ENCODE results near the gene CCDC27.
"Not testable (repeated sequence)": the region's sequence is repeated elsewhere in the genome, so short reads cannot be mapped to it uniquely, and the experiment has no call there.

Gene CCDC27

GRCh38 chr1:3738943-3739342, 13.3 kb upstream of the CCDC27 start:
- DNase-seq, result no peak

DNA sequence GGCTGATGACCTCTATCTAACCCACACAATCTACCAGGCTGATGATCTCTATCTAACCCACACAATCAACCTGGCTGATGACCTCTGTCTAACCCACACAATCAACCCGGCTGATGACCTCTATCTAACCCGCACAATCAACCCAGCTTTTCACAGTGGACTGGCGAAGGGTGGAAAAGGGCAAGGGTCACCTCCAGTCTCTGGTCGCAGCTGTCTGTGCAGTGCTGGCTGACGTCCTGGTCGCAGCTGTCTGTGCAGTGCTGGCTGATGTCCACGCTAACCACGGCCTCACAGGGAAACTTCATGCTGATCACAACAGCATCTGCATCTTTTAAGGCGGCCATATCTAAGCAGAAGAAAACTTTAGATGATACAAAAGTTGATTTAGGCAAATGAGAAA, 12.2 kb upstream of the CCDC27 start:
- DNase-seq, result peak; percentile 59

- no peak for DNase-seq
Measured at GRCh38 chr1:3740752-3741151, 11.5 kb upstream of the CCDC27 start.

DNA sequence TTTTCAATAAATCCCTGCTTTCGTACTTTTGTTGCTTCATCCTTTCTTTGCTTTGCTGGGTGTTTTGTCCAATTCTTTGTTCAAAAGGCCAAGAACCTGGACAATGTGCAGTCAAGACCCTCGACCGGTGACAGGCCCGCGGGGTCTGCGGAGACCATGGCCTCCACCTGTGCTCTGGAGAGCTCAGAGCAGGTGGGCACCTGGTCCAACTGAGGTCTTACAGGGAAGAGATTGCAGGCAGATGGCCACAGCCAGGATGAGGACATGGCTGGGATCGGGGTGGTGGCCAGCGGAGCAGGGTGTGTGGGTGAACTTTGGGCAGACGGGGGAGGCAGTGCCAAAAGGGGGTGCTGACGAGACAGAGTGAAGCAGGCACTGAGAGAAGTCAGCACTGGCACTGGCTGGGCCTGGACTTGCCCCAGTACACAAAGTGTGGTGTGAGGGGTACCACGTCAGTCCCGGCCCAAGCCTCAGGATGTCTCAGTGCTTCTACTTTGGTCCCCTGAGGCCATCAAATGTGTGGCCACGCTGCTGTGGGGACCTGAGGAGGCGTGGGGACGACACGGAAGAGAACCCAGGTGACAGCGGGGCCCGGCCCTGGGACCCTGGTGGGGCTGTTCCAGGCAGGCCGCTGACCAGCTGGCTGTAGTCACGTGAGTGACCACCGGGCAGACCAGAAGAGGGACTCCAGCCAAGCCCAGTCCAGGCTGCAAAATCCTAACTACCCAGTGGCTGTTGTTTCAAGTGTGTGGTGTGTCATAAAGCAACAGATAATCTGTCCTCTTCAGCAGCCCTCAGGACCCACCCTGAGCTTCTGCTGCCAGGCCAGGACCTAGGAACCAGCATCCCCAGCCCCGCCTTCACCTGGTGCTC, 10.4 kb upstream of the CCDC27 start:
- DNase-seq, result no peak

DNA sequence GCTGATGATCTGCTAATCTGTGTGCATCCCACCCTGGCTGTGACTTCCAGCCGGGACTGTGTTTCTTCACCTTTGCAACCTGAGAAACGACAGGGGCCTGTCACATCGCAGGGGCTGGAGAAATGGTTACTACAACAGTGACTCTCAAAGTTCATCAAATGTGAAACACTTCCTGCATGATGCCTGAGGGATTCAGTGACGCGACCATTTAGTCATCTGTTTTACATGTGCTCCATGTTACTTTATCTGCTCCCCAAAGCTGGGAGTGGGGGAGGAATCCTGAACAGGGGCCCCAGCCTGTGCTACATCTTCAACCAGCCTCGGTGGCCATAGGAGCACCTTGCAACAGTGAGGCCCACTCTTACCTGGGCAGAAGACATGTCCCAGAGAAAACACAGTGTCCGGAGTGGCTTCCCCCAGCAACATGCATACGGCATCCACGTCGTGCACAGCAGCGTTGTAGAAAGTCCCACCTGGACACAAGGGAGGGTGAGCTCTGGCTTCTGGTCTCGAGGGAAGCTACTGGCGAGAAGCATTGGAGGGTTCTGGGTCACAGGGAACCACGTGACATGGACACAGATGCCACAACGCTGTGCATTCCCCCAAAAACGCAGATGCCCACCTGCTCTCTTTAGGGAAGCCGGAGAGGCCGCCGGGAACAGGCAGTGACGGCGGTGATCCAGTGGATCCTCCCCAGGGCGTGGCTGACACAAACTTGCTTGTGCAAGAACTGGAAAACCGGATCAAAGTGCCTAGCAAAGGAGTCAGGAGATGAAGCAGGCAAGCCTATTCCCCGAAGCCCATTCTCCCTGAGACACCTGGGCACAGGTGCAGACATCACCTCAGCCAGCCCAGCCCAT, 9.6 kb upstream of the CCDC27 start:
- no peak for DNase-seq

GRCh38 chr1:3743421-3743820, 8.8 kb upstream of the CCDC27 start:
- DNase-seq, result no peak

- no peak for DNase-seq
Measured at GRCh38 chr1:3743826-3744225, 8.4 kb upstream of the CCDC27 start.

GRCh38 chr1:3744646-3745045, 7.6 kb upstream of the CCDC27 start:
- DNase-seq, result no peak

DNA sequence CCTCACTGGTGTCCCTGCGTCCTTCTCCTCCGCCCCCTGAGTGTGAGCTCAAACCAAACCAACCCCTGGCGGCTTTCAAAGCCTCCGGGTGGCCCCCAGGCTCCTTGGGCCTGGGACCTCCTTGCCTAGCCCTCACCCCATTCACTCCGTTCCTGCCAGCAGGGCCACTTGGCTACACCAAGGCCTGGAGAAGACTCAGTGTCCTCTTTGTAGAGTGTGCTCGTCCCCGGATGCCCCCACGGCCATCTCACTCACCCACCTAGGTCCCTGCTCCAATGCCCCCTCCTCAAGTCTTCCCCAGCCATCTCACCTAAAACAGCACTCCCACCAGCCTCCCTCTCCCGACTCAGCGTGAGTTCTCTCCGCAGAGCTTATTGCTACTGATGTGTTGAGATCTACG, 7.2 kb upstream of the CCDC27 start:
- no peak for DNase-seq

- no peak for DNase-seq
Measured at GRCh38 chr1:3745590-3746381, 6.5 kb upstream of the CCDC27 start.

DNA sequence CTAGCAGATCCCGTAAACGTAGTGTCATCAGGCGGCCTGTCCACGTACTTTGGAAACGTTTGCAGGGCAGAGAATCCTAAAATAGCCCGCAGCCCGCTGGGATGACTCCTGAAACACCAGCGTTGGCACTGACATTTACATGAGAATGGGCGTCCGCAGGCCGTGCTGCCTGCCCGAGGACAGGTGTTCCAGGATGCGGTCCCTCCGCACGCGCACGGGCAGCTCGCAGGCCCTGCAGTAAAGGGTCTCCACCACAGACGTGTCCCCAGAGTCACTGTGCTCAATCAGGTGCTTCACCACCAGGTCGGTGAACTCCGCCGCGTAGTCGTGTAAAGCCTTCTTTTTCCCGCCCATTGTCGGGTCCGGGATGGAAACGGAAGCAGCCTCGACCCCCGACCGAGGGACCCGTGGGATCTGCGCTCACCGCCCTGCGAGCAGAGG, 5.8 kb upstream of the CCDC27 start:
- no peak for DNase-seq

DNA sequence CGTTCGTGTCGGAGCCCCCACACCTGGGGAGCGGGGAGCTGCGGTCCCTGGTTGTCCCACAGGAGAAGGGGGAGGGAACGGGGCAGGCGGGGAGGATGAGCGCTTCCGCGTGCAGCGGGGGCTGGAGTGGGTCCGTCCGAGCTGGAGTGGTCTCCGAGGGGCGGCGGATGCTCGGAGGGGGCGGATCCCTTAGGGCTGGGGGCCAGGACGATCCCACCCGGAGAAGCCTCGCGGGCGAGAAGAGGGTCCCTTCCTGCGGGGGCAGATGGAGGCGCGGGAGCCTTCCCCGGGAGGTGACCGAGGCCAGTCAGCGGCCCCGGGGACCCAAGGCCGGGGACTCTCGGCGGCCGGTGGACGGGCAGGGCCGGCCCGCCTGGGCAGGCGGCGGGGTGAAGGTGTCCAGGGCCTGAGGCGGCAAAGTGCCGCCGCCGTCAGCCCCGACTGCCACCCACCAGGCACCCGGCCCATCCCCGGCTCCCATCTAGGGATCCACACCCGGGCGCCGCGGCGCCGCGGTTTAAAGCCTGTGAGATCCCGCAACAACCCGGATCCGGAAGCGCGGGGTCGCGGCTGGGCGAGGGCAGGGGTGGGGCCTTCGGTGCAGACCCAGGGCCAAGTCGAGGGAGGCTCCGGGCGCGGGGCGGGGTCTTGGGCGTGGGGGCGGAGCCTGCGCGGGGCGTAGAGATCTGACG, 5.3 kb upstream of the CCDC27 start:
- DNase-seq, result peak; percentile 79

DNA sequence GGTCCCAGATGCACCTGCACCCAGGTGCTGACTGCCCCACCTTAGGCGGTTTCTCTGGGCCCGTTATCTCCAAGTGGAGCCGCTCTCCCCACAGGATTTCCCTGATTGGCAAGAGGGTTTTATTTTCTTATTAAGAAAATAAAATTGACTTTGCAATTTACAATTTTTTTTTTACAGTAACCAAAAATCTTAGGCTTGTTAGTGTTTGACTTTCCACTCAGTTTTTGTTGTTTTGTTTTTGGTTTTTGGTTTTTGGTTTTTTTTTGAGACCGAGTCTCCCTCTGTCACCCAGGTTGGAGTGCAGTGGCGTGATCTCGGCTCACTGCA, 4.8 kb upstream of the CCDC27 start:
- no peak for DNase-seq

GRCh38 chr1:3747903-3748302, 4.3 kb upstream of the CCDC27 start:
- no peak for DNase-seq

- DNase-seq, result not testable (repeated sequence)
Measured at GRCh38 chr1:3748316-3748900, 3.8 kb upstream of the CCDC27 start.

DNA sequence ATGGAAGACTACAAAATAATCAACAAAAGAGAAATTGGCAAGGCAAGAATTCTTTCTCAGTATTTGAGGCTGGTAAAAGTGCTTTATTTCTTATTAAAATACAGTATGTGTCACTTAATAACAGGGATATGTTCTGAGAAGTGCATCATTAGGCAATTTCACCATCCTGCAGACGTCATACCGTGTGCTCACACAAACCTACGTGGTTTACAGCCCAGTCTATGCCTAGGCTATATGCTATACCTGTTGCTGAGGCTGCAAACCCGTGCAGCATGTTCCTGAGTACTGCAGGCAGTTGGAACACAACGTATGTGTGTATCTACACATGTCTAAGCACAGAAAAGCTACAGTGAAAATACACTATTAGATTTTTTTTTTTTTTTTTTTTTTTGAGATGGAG, 2.7 kb upstream of the CCDC27 start:
- no peak for DNase-seq

DNA sequence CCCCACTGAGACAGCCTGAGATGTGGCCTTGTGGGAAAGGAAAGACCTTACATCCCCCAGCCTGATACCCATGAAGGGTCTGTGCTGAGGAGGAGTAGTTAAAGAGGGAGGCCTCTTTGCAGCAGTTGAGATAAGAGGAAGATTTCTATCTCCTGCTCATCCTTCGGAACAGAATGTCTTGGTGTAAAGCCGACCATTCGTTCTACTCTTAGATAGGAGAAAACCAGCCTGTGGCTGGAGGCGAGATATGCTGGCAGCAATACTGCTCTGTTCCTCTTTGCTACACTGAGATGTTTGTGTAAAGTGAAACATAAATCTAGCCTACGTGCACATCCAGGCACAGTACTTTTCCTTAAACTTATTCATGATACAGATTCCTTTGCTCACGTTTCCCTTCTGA, 1.5 kb upstream of the CCDC27 start:
- peak; percentile 21 for DNase-seq

DNA sequence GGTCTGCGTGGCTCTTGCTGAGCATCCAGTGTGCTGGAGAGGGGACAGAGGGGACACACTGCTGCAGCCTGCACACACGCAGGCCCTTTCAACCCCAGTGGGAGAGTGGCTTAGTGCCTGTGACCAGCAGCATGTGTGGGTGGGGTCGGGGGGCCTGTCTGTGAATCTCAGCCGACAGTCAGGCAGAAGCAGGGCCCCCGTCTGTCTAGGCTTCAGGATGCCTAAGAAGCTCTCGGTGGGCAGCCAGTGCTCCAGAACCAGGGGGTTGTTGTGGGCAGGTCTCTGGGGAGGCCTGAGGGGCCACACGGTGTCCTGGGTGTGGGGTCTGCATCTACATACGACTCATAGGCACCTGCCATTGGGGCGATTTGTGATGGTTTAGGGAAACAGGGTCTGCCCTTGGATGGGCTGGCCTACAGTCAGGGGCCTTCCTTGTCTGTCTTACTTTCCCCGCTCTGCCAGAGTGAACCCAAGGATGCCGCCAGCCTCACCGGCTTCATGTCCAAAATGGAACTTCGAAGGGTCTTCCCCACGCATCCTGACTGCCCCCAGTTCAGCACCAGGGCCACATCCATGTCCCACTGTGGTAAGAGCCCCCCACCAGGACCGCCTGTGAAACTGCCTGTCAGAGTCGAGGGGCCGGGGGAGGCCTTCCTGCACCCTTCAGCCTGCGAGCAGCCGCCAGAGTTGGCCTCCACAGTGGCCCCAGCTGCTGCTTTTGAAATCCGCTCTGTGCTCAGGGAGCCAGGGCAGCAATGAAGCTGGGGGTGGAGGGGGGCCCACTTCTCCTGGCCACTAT, 1.6 kb downstream of the CCDC27 start:
- no peak for DNase-seq

DNA sequence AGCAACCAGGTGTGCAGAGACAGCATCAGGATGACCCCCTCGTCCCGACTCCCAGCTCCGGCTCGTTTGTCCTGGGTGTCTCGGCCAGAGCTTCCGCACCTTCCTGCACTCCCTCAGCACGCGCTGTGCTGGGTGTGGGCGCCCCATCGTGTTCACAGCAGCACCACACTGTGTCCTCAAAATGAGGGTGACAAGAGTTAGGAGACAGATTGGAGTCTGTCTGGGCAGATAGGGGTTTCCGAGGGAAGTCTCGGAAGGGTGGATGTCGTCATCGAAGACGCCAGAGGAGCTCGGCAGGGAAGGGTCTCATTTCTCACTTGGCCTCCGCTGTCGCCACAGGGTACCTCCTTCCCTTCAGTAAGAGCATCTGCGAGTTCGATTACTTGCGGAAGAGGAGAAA, 4.1 kb downstream of the CCDC27 start:
- no peak for DNase-seq

- DNase-seq, result no peak
Measured at GRCh38 chr1:3759164-3759563, 6.9 kb downstream of the CCDC27 start.

DNA sequence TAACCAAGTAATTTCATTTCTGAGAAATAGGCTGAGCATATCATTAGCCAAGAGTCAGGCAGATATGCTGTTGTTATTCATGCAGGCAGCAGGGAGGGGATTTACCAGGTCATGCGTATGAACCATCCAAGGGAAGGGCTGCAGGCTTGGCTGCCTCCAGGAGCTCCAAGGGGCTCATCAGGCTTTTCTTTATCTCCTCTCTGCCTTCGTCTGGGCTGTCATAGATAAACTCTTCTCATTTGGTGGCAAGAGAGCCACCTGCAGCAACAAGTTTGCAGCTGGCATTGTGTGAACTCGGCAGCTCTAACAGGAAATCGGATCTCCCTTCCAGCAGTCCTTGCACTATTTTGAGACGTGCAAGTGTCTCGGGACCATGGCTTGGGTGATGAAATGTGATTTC, 7.5 kb downstream of the CCDC27 start:
- DNase-seq, result peak; percentile 81

Data from RPMI8226 (cell line).